ENCODE data around the gene SMIM26.

DNA sequence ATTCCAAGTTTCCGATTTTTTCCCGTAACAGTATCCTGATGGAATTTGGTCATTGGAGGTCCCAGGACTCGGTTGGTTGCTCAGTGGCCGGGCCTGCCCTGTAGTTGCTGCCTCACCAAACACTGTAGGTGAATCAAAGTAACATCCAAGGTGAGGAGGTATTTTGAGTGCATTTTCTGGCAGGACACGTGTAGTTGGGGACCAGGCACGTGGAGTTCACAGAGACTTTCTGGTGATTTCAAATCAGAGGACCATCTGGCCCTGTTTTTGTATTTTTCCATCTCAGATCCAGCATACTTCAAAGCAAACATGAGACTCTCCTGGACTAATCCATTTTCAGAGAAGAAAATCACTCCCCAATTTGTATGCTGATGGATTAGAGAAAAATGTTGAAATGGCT is 10.7 kb downstream of the SMIM26 start:
- TF ChIP-seq, protein P1, sequence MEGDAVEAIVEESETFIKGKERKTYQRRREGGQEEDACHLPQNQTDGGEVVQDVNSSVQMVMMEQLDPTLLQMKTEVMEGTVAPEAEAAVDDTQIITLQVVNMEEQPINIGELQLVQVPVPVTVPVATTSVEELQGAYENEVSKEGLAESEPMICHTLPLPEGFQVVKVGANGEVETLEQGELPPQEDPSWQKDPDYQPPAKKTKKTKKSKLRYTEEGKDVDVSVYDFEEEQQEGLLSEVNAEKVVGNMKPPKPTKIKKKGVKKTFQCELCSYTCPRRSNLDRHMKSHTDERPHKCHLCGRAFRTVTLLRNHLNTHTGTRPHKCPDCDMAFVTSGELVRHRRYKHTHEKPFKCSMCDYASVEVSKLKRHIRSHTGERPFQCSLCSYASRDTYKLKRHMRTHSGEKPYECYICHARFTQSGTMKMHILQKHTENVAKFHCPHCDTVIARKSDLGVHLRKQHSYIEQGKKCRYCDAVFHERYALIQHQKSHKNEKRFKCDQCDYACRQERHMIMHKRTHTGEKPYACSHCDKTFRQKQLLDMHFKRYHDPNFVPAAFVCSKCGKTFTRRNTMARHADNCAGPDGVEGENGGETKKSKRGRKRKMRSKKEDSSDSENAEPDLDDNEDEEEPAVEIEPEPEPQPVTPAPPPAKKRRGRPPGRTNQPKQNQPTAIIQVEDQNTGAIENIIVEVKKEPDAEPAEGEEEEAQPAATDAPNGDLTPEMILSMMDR (IDR thresholded peaks at IDR 0.05), result no peak
- TF ChIP-seq POLR2A (IDR thresholded peaks at IDR 0.05), result no peak
